ENCODE results near the gene TMEM229B. TPM values are rescaled to one million over a fixed set of nuclear protein-coding genes. Genes with fewer than 3 reads are reported as not detected.

Gene TMEM229B
- total RNA-seq, 3 donors from 2014 or later: 4.8 to 12.6 (median 10.8) TPM

- no peaks in the 10 kb centered on the region for H3K36me3 ChIP-seq (ENCODE audit: low read depth)
- intact Hi-C loops (cut with DNase I, micrococcal nuclease): no loop called here
- peaks cover 11% of the 10 kb centered on the region for H3K9me3 ChIP-seq
- ATAC-seq (no peak), DNase-seq (no peak)
- peaks cover 5% of the 10 kb centered on the region for H3K4me1 ChIP-seq (ENCODE audit: low read depth)
- no peak for TF ChIP-seq CTCF (IDR thresholded peaks at IDR 0.05)
- H3K4me3 ChIP-seq: no peak overlapping the region
Observed at GRCh38 chr14:67491741-67492507, 3.4 kb upstream of the TMEM229B start.

DNA sequence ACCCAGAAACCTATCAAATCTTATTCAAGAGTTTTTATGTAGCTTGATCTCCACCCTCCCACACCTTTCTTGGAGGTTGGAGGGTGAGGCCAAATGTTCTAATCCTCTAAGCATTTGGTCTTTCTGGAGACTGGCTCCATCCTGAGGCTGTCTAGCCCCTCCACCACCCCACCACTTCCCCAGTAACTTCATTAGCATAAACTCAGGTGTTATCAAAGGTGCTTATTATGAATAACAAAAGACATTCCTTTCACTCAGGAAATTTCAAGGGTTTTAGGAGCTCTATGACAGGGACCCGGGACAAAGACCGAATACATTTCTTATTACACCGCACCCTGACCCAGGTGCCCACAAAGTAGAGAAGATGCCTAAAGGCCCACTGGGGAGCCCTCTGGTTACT lies 2.8 kb upstream of the TMEM229B start:
- intact Hi-C loops (cut with DNase I, micrococcal nuclease): no loop called here
- Histone ChIP-seq H3K4me1 (ENCODE audit: low read depth) (peaks cover 5% of the 10 kb centered on the region), H3K4me3 (no peak overlapping the region), H3K36me3 (ENCODE audit: low read depth) (no peaks in the 10 kb centered on the region), H3K9me3 (peaks cover 11% of the 10 kb centered on the region)
- DNase-seq (no peak), ATAC-seq (no peak)
- TF ChIP-seq CTCF (IDR thresholded peaks at IDR 0.05): no peak

GRCh38 chr14:67490196-67490595 lies 1.7 kb upstream of the TMEM229B start:
- no peaks in the 10 kb centered on the region for H3K36me3 ChIP-seq (ENCODE audit: low read depth)
- peaks cover 5% of the 10 kb centered on the region for H3K4me1 ChIP-seq (ENCODE audit: low read depth)
- intact Hi-C loops (cut with DNase I, micrococcal nuclease): no loop called here
- H3K4me3 ChIP-seq: no peak overlapping the region
- DNase-seq (no peak), ATAC-seq (no peak)
- TF ChIP-seq CTCF (IDR thresholded peaks at IDR 0.05): no peak
- peaks cover 11% of the 10 kb centered on the region for H3K9me3 ChIP-seq

GRCh38 chr14:67487332-67487731 lies 1.2 kb downstream of the TMEM229B start:
- H3K4me3 ChIP-seq: no peak overlapping the region
- no peak for ATAC-seq
- no peak for DNase-seq
- no peak for TF ChIP-seq CTCF (IDR thresholded peaks at IDR 0.05)
- H3K36me3 ChIP-seq (ENCODE audit: low read depth): no peaks in the 10 kb centered on the region
- H3K9me3 ChIP-seq: no peaks in the 10 kb centered on the region
- intact Hi-C loops (cut with DNase I, micrococcal nuclease): no loop called here
- H3K4me1 ChIP-seq (ENCODE audit: low read depth): peaks cover 5% of the 10 kb centered on the region

DNA sequence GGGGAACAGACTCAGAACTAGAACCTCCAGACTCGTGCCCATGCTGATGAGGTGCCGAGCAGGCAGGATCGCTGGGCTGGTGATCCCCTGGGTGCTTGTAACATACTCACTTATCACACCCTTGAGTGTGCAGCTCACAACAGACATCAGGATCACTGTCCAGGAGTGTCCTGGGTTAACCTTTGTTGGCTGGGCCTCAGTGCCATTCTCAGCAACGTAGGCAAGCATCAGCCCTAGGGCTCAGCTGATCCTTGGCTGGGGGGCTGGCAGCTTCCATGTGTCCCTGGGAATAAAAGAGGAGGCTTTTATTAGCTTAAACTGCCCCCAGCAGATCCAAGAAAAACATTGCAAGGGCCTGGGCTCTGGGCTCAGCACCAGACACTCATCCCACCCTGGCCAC lies 1.6 kb downstream of the TMEM229B start:
- H3K36me3 ChIP-seq (ENCODE audit: low read depth): no peaks in the 10 kb centered on the region
- no peak overlapping the region for H3K4me3 ChIP-seq
- no peak for ATAC-seq
- peaks cover 5% of the 10 kb centered on the region for H3K4me1 ChIP-seq (ENCODE audit: low read depth)
- intact Hi-C loops (cut with DNase I, micrococcal nuclease): no loop called here
- TF ChIP-seq CTCF (IDR thresholded peaks at IDR 0.05): no peak
- no peak for DNase-seq
- no peaks in the 10 kb centered on the region for H3K9me3 ChIP-seq
